Neuronal stem cell (in vitro differentiated cells): ENCODE data around the gene TIMMDC1.
A peak's percentile ranks its signal among the peaks of the same experiment; 100 is the strongest.
"Not testable (repeated sequence)": the region's sequence is repeated elsewhere in the genome, so short reads cannot be mapped to it uniquely, and the experiment has no call there.

ENCODE experiments used
- DNase-seq: peaks from one replicate; pipeline ENCODE4 v3.0.0-alpha.2; 2013; ENCODE audit warnings: low spot score
- H2AFZ ChIP-seq: one replicate; pipeline ENCODE4 v1.6.1; 2013; ENCODE audit warnings: mild to moderate bottlenecking, low read length, inconsistent platforms
- H2AK5ac ChIP-seq: 2 replicates; pipeline ENCODE4 v1.6.1; 2013; ENCODE audit warnings: low read depth, mild to moderate bottlenecking, inconsistent platforms, low read length, moderate library complexity, mixed read lengths
- H2BK120ac ChIP-seq: 2 replicates; pipeline ENCODE4 v1.6.1; 2013; ENCODE audit warnings: low read depth, mild to moderate bottlenecking, inconsistent platforms, low read length, moderate library complexity, mixed read lengths
- H2BK12ac ChIP-seq: one replicate; pipeline ENCODE4 v1.6.1; 2013; ENCODE audit warnings: low read length, inconsistent platforms
- H2BK15ac ChIP-seq: 2 replicates; pipeline ENCODE4 v1.6.1; 2013; ENCODE audit warnings: mild to moderate bottlenecking, low read length, inconsistent platforms, mixed read lengths
- H2BK5ac ChIP-seq: one replicate; pipeline ENCODE4 v1.6.1; 2013; ENCODE audit warnings: inconsistent platforms, mild to moderate bottlenecking, low read length, moderate library complexity
- H3K14ac ChIP-seq: one replicate; pipeline ENCODE4 v1.6.1; 2013; ENCODE audit warnings: low read length, inconsistent platforms
- H3K18ac ChIP-seq: 2 replicates; pipeline ENCODE4 v1.6.1; 2013; ENCODE audit warnings: low read length, inconsistent platforms
- H3K23ac ChIP-seq: 2 replicates; pipeline ENCODE4 v1.6.1; 2013; ENCODE audit warnings: low read depth, mild to moderate bottlenecking, mixed read lengths, low read length, inconsistent platforms; ENCODE audit not compliant: poor library complexity
- H3K27ac ChIP-seq: replicated peaks from 3 replicates; pipeline ENCODE4 v1.5.1; 2013; ENCODE audit warnings: low read length, inconsistent platforms
- H3K27me3 ChIP-seq, 3 experiments: 2 replicates each; pipeline ENCODE4 v1.6.1; 2013; ENCODE audit warnings: low read length in 3 of 3, mild to moderate bottlenecking in 2 of 3, inconsistent platforms in 1 of 3, low read depth in 1 of 3, mixed read lengths in 1 of 3, moderate library complexity in 1 of 3; ENCODE audit not compliant: control insufficient read depth in 3 of 3, insufficient read depth in 3 of 3
- H3K36me3 ChIP-seq, 2 donors: replicated peaks in 1 of 2; 2 replicates each; pipeline ENCODE4 v1.6.1; 2013; ENCODE audit warnings: low read length in 2 of 2; ENCODE audit not compliant: control insufficient read depth in 2 of 2, insufficient read depth in 2 of 2
- H3K4ac ChIP-seq: 2 replicates; pipeline ENCODE4 v1.6.1; 2013; ENCODE audit warnings: inconsistent platforms, mild to moderate bottlenecking, low read length, moderate library complexity
- H3K4me1 ChIP-seq, 2 donors: 1 replicate in 1 of 2; 2 replicates in 1 of 2; pipeline ENCODE4 v1.6.1; 2013; ENCODE audit warnings: low read length in 2 of 2, low read depth in 1 of 2; ENCODE audit not compliant: control insufficient read depth in 2 of 2, insufficient read depth in 1 of 2
- H3K4me2 ChIP-seq: one replicate; pipeline ENCODE4 v1.6.1; 2013; ENCODE audit warnings: mild to moderate bottlenecking, low read length, inconsistent platforms; ENCODE audit not compliant: insufficient read depth, poor library complexity, severe bottlenecking
- H3K4me3 ChIP-seq, 2 donors: 2 replicates each; pipeline ENCODE4 v1.5.1; 2013; ENCODE audit warnings: low read length in 2 of 2, mild to moderate bottlenecking in 2 of 2, inconsistent platforms in 1 of 2, moderate library complexity in 1 of 2
- H3K79me1 ChIP-seq: one replicate; pipeline ENCODE4 v1.6.1; 2013; ENCODE audit warnings: low read depth, mild to moderate bottlenecking, inconsistent platforms, low read length, moderate library complexity
- H3K9ac ChIP-seq: one replicate; pipeline ENCODE4 v1.6.1; 2013; ENCODE audit warnings: mild to moderate bottlenecking, low read depth, low read length, inconsistent platforms; ENCODE audit not compliant: poor library complexity
- H3K9me3 ChIP-seq, 2 donors: replicated peaks in 1 of 2; 2 replicates each; pipeline versions ENCODE3 to v1.6.1; 2013; ENCODE audit warnings: low read length in 2 of 2, mild to moderate bottlenecking in 2 of 2, inconsistent platforms in 1 of 2, low read depth in 1 of 2, mixed read lengths in 1 of 2, moderate library complexity in 1 of 2; ENCODE audit not compliant: control insufficient read depth in 2 of 2, insufficient read depth in 1 of 2
- H4K8ac ChIP-seq: one replicate; pipeline ENCODE4 v1.6.1; 2013; ENCODE audit warnings: low read depth, mild to moderate bottlenecking, inconsistent platforms, low read length, moderate library complexity
- H4K91ac ChIP-seq: one replicate; pipeline ENCODE4 v1.6.1; 2013; ENCODE audit warnings: low read length, low read depth, mild to moderate bottlenecking, inconsistent platforms; ENCODE audit not compliant: poor library complexity
- WGBS, 2 donors: extraction: QIAGEN DNeasy Blood & Tissue Kit; methylation state at CpG; one replicate each; pipeline ENCODE4 v1.1.7; 2013; ENCODE audit warnings: missing lambda C conversion rate in 2 of 2, mixed read lengths in 1 of 2; ENCODE audit not compliant: insufficient read length in 2 of 2, insufficient replicate concordance in 1 of 2; ENCODE audit errors: extremely low coverage in 2 of 2; 5-methylcytosine and 5-hydroxymethylcytosine counted together

Gene TIMMDC1

GRCh38 chr3:119559441-119559963, 61.2 kb downstream of the TIMMDC1 start, which contains the start of gene CD80:
TSS of gene CD80 (minus strand) at chr3:119559614. CDS start at chr3:119557728, 1,886 bp downstream.
- Histone ChIP-seq H3K79me1 (no peaks in the 10 kb centered on the region), H3K4me3 (no peak within 1 kb of the TSS), H3K4ac (peak within 1 kb of the TSS; percentile 6), H4K91ac (no peak within 1 kb of the TSS), H3K14ac (no peak within 1 kb of the TSS), H4K8ac (no peak within 1 kb of the TSS), H3K4me2 (no peak within 1 kb of the TSS), H3K23ac (no peak within 1 kb of the TSS), H3K36me3 (no peaks in the 10 kb centered on the region), H2AK5ac (no peak within 1 kb of the TSS), H2BK12ac (no peak within 1 kb of the TSS), H3K18ac (no peak within 1 kb of the TSS), H3K9ac (no peak within 1 kb of the TSS), H3K9me3 (no peaks in the 10 kb centered on the region), H3K4me1 (no peaks in the 10 kb centered on the region), H2BK5ac (no peak within 1 kb of the TSS), H3K27ac (no peak within 1 kb of the TSS), H2BK15ac (no peak within 1 kb of the TSS), H2BK120ac (no peak within 1 kb of the TSS), H3K27me3 (peaks cover 0 to 26% (median 0%) of the 10 kb centered on the region in 3 experiments), H2AFZ (peak within 1 kb of the TSS; percentile 17)
- DNase-seq: no peak
- WGBS, 2 donors: no CpG with 5 or more reads among the region's 7 CpGs

- no peak overlapping the region for H4K8ac ChIP-seq
- H3K4me1 ChIP-seq: no peaks in the 10 kb centered on the region
- no peak for DNase-seq
- H2BK12ac ChIP-seq: no peak overlapping the region
- H3K4me2 ChIP-seq: no peak overlapping the region
- H3K18ac ChIP-seq: no peak overlapping the region
- H3K9ac ChIP-seq: no peak overlapping the region
- no peak overlapping the region for H2AFZ ChIP-seq
- H3K4ac ChIP-seq: peak overlapping the region; percentile 6
- H3K14ac ChIP-seq: no peak overlapping the region
- H3K27ac ChIP-seq: no peak overlapping the region
- no peak overlapping the region for H2BK120ac ChIP-seq
- H3K9me3 ChIP-seq: no peaks in the 10 kb centered on the region
- no peak overlapping the region for H2BK15ac ChIP-seq
- H2AK5ac ChIP-seq: no peak overlapping the region
- H2BK5ac ChIP-seq: no peak overlapping the region
- no peaks in the 10 kb centered on the region for H3K79me1 ChIP-seq
- H3K23ac ChIP-seq: no peak overlapping the region
- H3K36me3 ChIP-seq: no peaks in the 10 kb centered on the region
- no peak overlapping the region for H4K91ac ChIP-seq
- no CpG with 5 or more reads among the region's 5 CpGs for WGBS, 2 donors
- no peak overlapping the region for H3K4me3 ChIP-seq
- peaks cover 0 to 21% (median 0%) of the 10 kb centered on the region in 3 experiments for H3K27me3 ChIP-seq
Measured at GRCh38 chr3:119560160-119560559, 61.8 kb downstream of the TIMMDC1 start.

DNA sequence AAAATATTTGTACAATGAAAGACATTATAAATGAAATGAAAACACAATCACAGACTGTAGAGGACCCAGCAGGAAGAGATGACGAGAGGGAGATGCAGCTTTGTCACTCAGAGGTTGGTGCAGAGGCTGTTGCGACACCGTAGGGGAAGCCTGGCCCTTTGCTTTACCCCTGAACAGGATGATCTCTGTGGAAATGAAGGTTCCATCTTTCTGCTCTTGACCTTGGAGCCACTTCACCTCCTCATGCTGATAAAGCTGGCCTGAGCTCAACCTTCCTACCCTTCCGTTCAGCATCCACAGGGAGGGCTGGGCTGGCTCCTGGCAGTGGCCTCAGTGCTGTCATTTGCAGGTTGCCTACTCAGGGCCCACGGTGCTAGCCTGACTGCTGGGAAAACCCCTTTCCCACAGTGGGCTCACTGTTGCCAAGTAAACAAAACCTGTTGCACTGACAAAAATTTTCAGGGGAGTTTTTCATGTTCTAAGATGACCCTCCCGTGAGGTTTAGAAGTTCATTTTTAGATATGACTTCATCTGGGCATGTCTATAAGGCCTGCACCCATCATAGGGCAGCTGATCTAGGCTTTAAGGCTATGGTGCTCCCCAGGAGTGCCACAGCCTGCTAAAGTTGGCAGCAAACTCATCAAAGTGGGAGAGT, 64.1 kb downstream of the TIMMDC1 start:
- Histone ChIP-seq H2AK5ac (no peak overlapping the region), H2BK12ac (no peak overlapping the region), H2BK5ac (no peak overlapping the region), H3K4me2 (no peak overlapping the region), H3K27me3 (peaks cover 0 to 3% (median 0%) of the 10 kb centered on the region in 3 experiments), H3K79me1 (no peaks in the 10 kb centered on the region), H3K14ac (no peak overlapping the region), H3K9ac (no peak overlapping the region), H3K4me1 (no peaks in the 10 kb centered on the region), H2BK120ac (no peak overlapping the region), H3K4me3 (no peak overlapping the region), H3K4ac (no peak overlapping the region), H2BK15ac (no peak overlapping the region), H2AFZ (peak overlapping the region; percentile 61), H3K18ac (no peak overlapping the region), H4K8ac (no peak overlapping the region), H3K9me3 (no peaks in the 10 kb centered on the region), H3K27ac (no peak overlapping the region), H3K23ac (no peak overlapping the region), H3K36me3 (no peaks in the 10 kb centered on the region), H4K91ac (no peak overlapping the region)
- DNase-seq: no peak
- no CpG with 5 or more reads among the region's 6 CpGs for WGBS, 2 donors

DNA sequence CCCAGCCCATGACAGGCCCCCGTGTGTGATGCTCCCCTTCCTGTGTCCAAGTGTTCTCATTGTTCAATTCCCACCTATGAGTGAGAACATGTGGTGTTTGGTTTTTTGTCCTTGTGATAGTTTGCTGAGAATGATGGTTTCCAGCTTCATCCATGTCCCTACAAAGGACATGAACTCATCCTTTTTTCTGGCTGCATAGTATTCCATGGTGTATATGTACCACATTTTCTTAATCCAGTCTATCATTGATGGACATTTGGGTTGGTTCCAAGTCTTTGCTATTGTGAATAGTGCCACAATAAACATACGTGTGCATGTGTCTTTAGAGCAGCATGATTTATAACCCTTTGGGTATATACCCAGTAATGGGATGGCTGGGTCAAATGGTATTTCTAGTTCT, 65.0 kb downstream of the TIMMDC1 start:
- not testable (repeated sequence) for H3K4me2 ChIP-seq, H2AK5ac ChIP-seq
- no CpG with 5 or more reads among the region's 2 CpGs for WGBS, 2 donors

More for the DNA sequence above, 65.0 kb downstream of the TIMMDC1 start:
- H3K4me1 ChIP-seq, H4K8ac ChIP-seq, H2BK15ac ChIP-seq, H3K4ac ChIP-seq, H3K14ac ChIP-seq, H2BK120ac ChIP-seq, H3K27ac ChIP-seq, H2AFZ ChIP-seq, H3K23ac ChIP-seq, H3K27me3 ChIP-seq, H3K36me3 ChIP-seq, H3K4me3 ChIP-seq, DNase-seq, H2BK5ac ChIP-seq, H3K9ac ChIP-seq, H3K18ac ChIP-seq, H3K79me1 ChIP-seq, H3K9me3 ChIP-seq, H2BK12ac ChIP-seq, H4K91ac ChIP-seq: not testable (repeated sequence)
